Upper lobe of left lung (tissue), 4 donors: ENCODE measurements around the gene TIMP2.

Experiments used
- CTCF ChIP-seq, 6 experiments: fragments of 450-650 bp in 4 of 6; fragments of 200-600 bp in 2 of 6; sonication (generic) in 2 of 6; IDR thresholded peaks; one replicate each; pipeline ENCODE4 v1.5.1; 2016 to 2019; ENCODE audit warnings: antibody characterized with exemption in 6 of 6
- EP300 ChIP-seq, 4 donors: sonication (generic); formaldehyde crosslinking; IDR thresholded peaks; one replicate each; pipeline ENCODE4 v1.5.1; 2017; ENCODE audit warnings: antibody characterized with exemption in 4 of 4, control low read depth in 2 of 4
- POLR2AphosphoS5 ChIP-seq, 2 donors: sonication (generic); formaldehyde crosslinking; IDR thresholded peaks; one replicate each; pipeline ENCODE4 v1.5.1; 2017; ENCODE audit warnings: antibody characterized with exemption in 2 of 2

- TF ChIP-seq POLR2AphosphoS5 (IDR thresholded peaks at IDR 0.05): no peak
- no peak for TF ChIP-seq CTCF (IDR thresholded peaks at IDR 0.05)
- no peak for TF ChIP-seq EP300 (IDR thresholded peaks at IDR 0.05)
Measured at GRCh38 chr17:78895322-78895721, 29.9 kb downstream of the TIMP2 start.
